ENCODE measurements around the gene PLCB4.

PLCB4 gene

DNA sequence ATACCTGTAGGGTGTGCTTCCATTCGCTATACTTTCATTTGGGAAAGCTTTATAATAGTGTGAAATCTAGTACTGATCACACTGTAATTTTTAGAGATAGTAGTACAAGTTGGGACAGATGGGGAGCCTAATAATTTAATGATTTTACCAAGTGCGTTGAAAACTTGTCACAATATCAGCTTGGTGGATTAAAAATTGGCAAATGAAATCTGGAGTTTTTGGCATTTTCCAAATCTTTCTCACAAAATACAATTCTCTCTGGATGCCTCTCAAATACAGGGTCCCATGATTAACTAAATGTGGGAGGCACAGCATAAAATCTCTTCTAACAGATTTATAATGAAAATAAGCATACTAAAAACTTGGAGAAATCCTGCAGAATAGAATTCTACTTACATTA is 96.4 kb downstream of the PLCB4 start:
- no peaks in the 10 kb centered on the region for H3K9me2 ChIP-seq (replicated peaks; ENCODE audit: low read depth, low read length)

DNA sequence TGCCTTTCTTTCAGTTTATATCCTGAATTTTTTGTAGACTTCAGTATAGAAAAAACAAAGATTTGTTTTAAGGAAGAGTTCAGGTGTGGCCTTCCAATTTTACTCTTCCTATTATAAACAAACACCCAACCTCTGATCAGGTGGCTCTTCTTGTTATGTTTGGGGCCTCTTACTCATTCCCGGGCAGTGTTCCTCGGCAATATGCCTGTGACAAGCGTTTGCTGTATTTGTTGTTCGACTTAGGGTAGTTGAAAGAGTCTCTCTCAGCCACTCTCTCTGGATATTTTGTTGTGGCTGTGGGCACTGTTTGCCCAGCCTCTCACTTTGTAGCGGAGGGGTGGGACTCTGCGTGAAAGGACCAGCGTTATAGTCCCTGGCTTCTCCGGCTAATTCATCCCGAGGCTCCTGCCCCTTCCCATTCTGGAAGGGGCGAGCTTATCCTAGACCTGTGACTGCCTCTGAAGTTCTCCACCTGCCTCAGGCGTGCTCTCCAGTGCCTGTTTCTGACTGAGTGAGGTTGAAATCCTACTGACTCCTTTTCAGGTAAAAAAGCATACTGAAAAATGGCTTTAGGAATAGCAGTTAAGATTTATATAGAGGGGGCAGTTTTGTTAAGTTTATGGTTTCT is 97.4 kb downstream of the PLCB4 start:
- Histone ChIP-seq H3F3A (ENCODE audit: low read depth) (no peaks in the 10 kb centered on the region), H3K4me3 (ENCODE audit: low read length, poor library complexity, severe bottlenecking) (peak overlapping the region; percentile 72), H3K9me2 (replicated peaks; ENCODE audit: low read depth, low read length) (no peaks in the 10 kb centered on the region), H3K4me2 (ENCODE audit: low read depth, low read length, poor library complexity, severe bottlenecking) (no peak overlapping the region), H3K79me2 (ENCODE audit: insufficient read depth, low read length) (peaks cover 68% of the 10 kb centered on the region), H3K4me1 (ENCODE audit: insufficient read depth, low read length, poor library complexity, severe bottlenecking) (peaks cover 14% of the 10 kb centered on the region), H2AFZ (ENCODE audit: low read length) (no peak overlapping the region), H4K20me1 (ENCODE audit: insufficient read depth, low read length, poor library complexity, severe bottlenecking) (no peaks in the 10 kb centered on the region), H3K9ac (ENCODE audit: low read depth, low read length, poor library complexity, severe bottlenecking) (peak overlapping the region; percentile 40), H3K27me3 (ENCODE audit: insufficient read depth, low read length, poor library complexity, severe bottlenecking) (no peaks in the 10 kb centered on the region), H3K36me3 (ENCODE audit: insufficient read depth, low read length) (no peaks in the 10 kb centered on the region), H3K9me3 (ENCODE audit: insufficient read depth, low read depth, low read length) (no peaks in the 10 kb centered on the region)
- TF ChIP-seq, protein P1, sequence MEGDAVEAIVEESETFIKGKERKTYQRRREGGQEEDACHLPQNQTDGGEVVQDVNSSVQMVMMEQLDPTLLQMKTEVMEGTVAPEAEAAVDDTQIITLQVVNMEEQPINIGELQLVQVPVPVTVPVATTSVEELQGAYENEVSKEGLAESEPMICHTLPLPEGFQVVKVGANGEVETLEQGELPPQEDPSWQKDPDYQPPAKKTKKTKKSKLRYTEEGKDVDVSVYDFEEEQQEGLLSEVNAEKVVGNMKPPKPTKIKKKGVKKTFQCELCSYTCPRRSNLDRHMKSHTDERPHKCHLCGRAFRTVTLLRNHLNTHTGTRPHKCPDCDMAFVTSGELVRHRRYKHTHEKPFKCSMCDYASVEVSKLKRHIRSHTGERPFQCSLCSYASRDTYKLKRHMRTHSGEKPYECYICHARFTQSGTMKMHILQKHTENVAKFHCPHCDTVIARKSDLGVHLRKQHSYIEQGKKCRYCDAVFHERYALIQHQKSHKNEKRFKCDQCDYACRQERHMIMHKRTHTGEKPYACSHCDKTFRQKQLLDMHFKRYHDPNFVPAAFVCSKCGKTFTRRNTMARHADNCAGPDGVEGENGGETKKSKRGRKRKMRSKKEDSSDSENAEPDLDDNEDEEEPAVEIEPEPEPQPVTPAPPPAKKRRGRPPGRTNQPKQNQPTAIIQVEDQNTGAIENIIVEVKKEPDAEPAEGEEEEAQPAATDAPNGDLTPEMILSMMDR (conservative IDR thresholded peaks at IDR 0.05; ENCODE audit: low read length): no peak
- no peak for TF ChIP-seq EZH2phosphoT487 (IDR thresholded peaks at IDR 0.05; ENCODE audit: borderline replicate concordance)

More for the DNA sequence above, 96.4 kb downstream of the PLCB4 start:
- Histone ChIP-seq H3K4me2 (ENCODE audit: low read depth, low read length, poor library complexity, severe bottlenecking) (no peak overlapping the region), H3K4me1 (ENCODE audit: insufficient read depth, low read length, poor library complexity, severe bottlenecking) (peaks cover 4% of the 10 kb centered on the region), H2AFZ (ENCODE audit: low read length) (no peak overlapping the region), H3K79me2 (ENCODE audit: insufficient read depth, low read length) (peaks cover 60% of the 10 kb centered on the region), H3K27me3 (ENCODE audit: insufficient read depth, low read length, poor library complexity, severe bottlenecking) (no peaks in the 10 kb centered on the region), H3K9ac (ENCODE audit: low read depth, low read length, poor library complexity, severe bottlenecking) (peak overlapping the region; percentile 40), H3K4me3 (ENCODE audit: low read length, poor library complexity, severe bottlenecking) (peak overlapping the region; percentile 72), H3K9me3 (ENCODE audit: insufficient read depth, low read depth, low read length) (no peaks in the 10 kb centered on the region), H4K20me1 (ENCODE audit: insufficient read depth, low read length, poor library complexity, severe bottlenecking) (no peaks in the 10 kb centered on the region), H3F3A (ENCODE audit: low read depth) (0 out of 2 replicates have a peak, but pooled peaks cover 3% of the 10 kb centered on the region), H3K36me3 (ENCODE audit: insufficient read depth, low read length) (no peaks in the 10 kb centered on the region)
- TF ChIP-seq, protein P1 (conservative IDR thresholded peaks at IDR 0.05; ENCODE audit: low read length): no peak
- TF ChIP-seq EZH2phosphoT487 (IDR thresholded peaks at IDR 0.05; ENCODE audit: borderline replicate concordance): no peak

GRCh38 chr20:9169409-9169808 is 100.5 kb downstream of the PLCB4 start:
- Histone ChIP-seq H3F3A (ENCODE audit: low read depth) (0 out of 2 replicates have a peak, but pooled peaks cover 4% of the 10 kb centered on the region), H4K20me1 (ENCODE audit: insufficient read depth, low read length, poor library complexity, severe bottlenecking) (peaks cover 4% of the 10 kb centered on the region), H3K9me3 (ENCODE audit: insufficient read depth, low read depth, low read length) (no peaks in the 10 kb centered on the region), H3K79me2 (ENCODE audit: insufficient read depth, low read length) (peaks cover 58% of the 10 kb centered on the region), H3K36me3 (ENCODE audit: insufficient read depth, low read length) (no peaks in the 10 kb centered on the region), H2AFZ (ENCODE audit: low read length) (no peak overlapping the region), H3K27me3 (ENCODE audit: insufficient read depth, low read length, poor library complexity, severe bottlenecking) (no peaks in the 10 kb centered on the region), H3K4me1 (ENCODE audit: insufficient read depth, low read length, poor library complexity, severe bottlenecking) (peaks cover 40% of the 10 kb centered on the region), H3K9ac (ENCODE audit: low read depth, low read length, poor library complexity, severe bottlenecking) (no peak overlapping the region), H3K9me2 (replicated peaks; ENCODE audit: low read depth, low read length) (no peaks in the 10 kb centered on the region), H3K4me3 (ENCODE audit: low read length, poor library complexity, severe bottlenecking) (no peak overlapping the region), H3K4me2 (ENCODE audit: low read depth, low read length, poor library complexity, severe bottlenecking) (no peak overlapping the region)
- no peak for TF ChIP-seq EZH2phosphoT487 (IDR thresholded peaks at IDR 0.05; ENCODE audit: borderline replicate concordance)
- TF ChIP-seq, protein P1 (conservative IDR thresholded peaks at IDR 0.05; ENCODE audit: low read length): no peak
